HepG2 (cell line): ENCODE data around the gene IL26. TPM values are rescaled to one million over a fixed set of nuclear protein-coding genes. Genes with fewer than 3 reads are reported as not detected.

Experiments
- ATAC-seq: fragments of 200-7000 bp; cut with Tn5 transposase; 3 replicates; pipeline ENCODE4 v1.9.1; 2020; ENCODE audit warnings: mild to moderate bottlenecking, moderate library complexity
- BruUV-seq: library from RNA; stranded (reverse); fragments of 400-500 nt; replicated peaks from 2 replicates; lab custom pipeline; 2021; lab: Mats Ljungman, UMichigan
- CTCF ChIA-PET: fragments of 300-600 bp; formaldehyde crosslinking; extraction: SDS; loops from one replicate; lab custom pipeline; 2021; ENCODE audit warnings: low total read pairs, inconsistent platforms, low intra/inter-chr PET ratio; lab: Yijun Ruan, JAX
- POLR2A ChIA-PET: fragments of 350-600 bp; sonication (Branson Sonifier 250); formaldehyde crosslinking; loops from one replicate; lab custom pipeline; 2020; ENCODE audit warnings: antibody characterized with exemption, inconsistent platforms; lab: Yijun Ruan, JAX
- DNase-seq: peaks from one replicate; pipeline ENCODE4 v3.0.0-alpha.2; 2015; ENCODE audit warnings: low spot score
- FAIRE-seq: peaks from 3 replicates; lab custom pipeline; 2011; peaks lifted over from hg19 to GRCh38; lab: Jason Lieb, UNC
- H2AFZ ChIP-seq: one replicate; pipeline ENCODE4 v1.6.1; 2011; ENCODE audit warnings: low read length, inconsistent platforms
- H3K27ac ChIP-seq: fragments of 300-600 bp; 3 replicates; pipeline ENCODE4 v1.8.0; 2011; ENCODE audit warnings: mixed run types, mild to moderate bottlenecking, mixed read lengths, low read length, inconsistent platforms; ENCODE audit not compliant: insufficient read depth; ENCODE audit errors: extremely low read length
- H3K27me3 ChIP-seq, 2 experiments: fragments of 200-600 bp in 1 of 2; 2 replicates in 1 of 2; 3 replicates in 1 of 2; pipeline versions ENCODE4 v1.6.0 to v1.8.0; 2011; ENCODE audit warnings: low read length in 2 of 2, mild to moderate bottlenecking in 2 of 2, moderate library complexity in 2 of 2, inconsistent platforms in 1 of 2; ENCODE audit not compliant: insufficient read depth in 2 of 2, control insufficient read depth in 1 of 2
- H3K36me3 ChIP-seq, 2 experiments: fragments of 200-600 bp in 1 of 2; replicated peaks in 1 of 2; 2 replicates in 1 of 2; 3 replicates in 1 of 2; pipeline versions ENCODE4 v1.5.1 to v1.8.0; 2011; ENCODE audit warnings: low read length in 2 of 2, inconsistent platforms in 1 of 2; ENCODE audit not compliant: insufficient read depth in 2 of 2, control insufficient read depth in 1 of 2
- H3K4me1 ChIP-seq: 2 replicates; pipeline ENCODE4 v1.5.1; 2012; ENCODE audit warnings: low read length, inconsistent platforms; ENCODE audit not compliant: insufficient read depth
- H3K4me2 ChIP-seq: 2 replicates; pipeline ENCODE4 v1.6.0; 2011; ENCODE audit warnings: low read depth, low read length, inconsistent platforms
- H3K4me3 ChIP-seq, 3 experiments: fragments of 200-600 bp in 1 of 3; sonication (generic), shearing (Covaris generic) in 1 of 3; replicated peaks in 1 of 3; 2 replicates each; pipeline ENCODE4 v1.5.1; 2011 to 2016; ENCODE audit warnings: low read length in 3 of 3, inconsistent platforms in 2 of 3, low read depth in 2 of 3, mild to moderate bottlenecking in 2 of 3, control low read depth in 1 of 3, mixed read lengths in 1 of 3; ENCODE audit not compliant: insufficient read depth in 1 of 3
- H3K79me2 ChIP-seq: one replicate; pipeline ENCODE4 v1.6.1; 2011; ENCODE audit warnings: low read length, inconsistent platforms; ENCODE audit not compliant: insufficient read depth
- H3K9ac ChIP-seq: 2 replicates; pipeline ENCODE4 v1.6.0; 2011; ENCODE audit warnings: mild to moderate bottlenecking, low read depth, low read length, inconsistent platforms; ENCODE audit not compliant: insufficient read depth
- H3K9me3 ChIP-seq: 2 replicates; pipeline ENCODE4 v1.5.1; 2012; ENCODE audit warnings: mild to moderate bottlenecking, low read length
- H4K20me1 ChIP-seq: 2 replicates; pipeline ENCODE4 v1.6.0; 2011; ENCODE audit warnings: inconsistent platforms, mild to moderate bottlenecking, low read length, moderate library complexity; ENCODE audit not compliant: insufficient read depth
- ASH2L ChIP-seq: fragments of 300-600, 200-600 bp; sonication (generic); IDR thresholded peaks from 2 replicates; pipeline ENCODE4 v1.7.0; 2017; ENCODE audit warnings: low read depth, mild to moderate bottlenecking, moderate library complexity, mixed read lengths, low read length; ENCODE audit not compliant: insufficient read length
- CEBPG ChIP-seq: IDR thresholded peaks from 2 replicates; pipeline ENCODE4 v1.6.1; 2016
- DPF2 ChIP-seq: sonication (generic); formaldehyde crosslinking; IDR thresholded peaks from 2 replicates; pipeline ENCODE4 v1.4.0; 2020; ENCODE audit warnings: mild to moderate bottlenecking, low read depth, missing genetic modification reagents, borderline replicate concordance
- ELF3 ChIP-seq: IDR thresholded peaks from 2 replicates; pipeline ENCODE4 v1.6.1; 2016; ENCODE audit warnings: missing genetic modification reagents, missing compliant biosample characterization
- FOXP1 ChIP-seq, 2 experiments: fragments of 450-650 bp in 1 of 2; IDR thresholded peaks; 2 replicates each; pipeline ENCODE4 v1.6.1; 2017 to 2018; ENCODE audit warnings: antibody characterized with exemption in 1 of 2
- MLLT10 ChIP-seq: sonication (generic); formaldehyde crosslinking; IDR thresholded peaks from 2 replicates; pipeline ENCODE4 v1.4.0; 2020; ENCODE audit warnings: missing genetic modification reagents
- NCOA2 ChIP-seq: sonication (generic); formaldehyde crosslinking; IDR thresholded peaks from 2 replicates; pipeline ENCODE4 v1.8.0; 2022; ENCODE audit warnings: inconsistent platforms
- NRL ChIP-seq: sonication (generic); formaldehyde crosslinking; IDR thresholded peaks from 2 replicates; pipeline ENCODE4 v1.5.0; 2020; ENCODE audit warnings: missing genetic modification reagents, mild to moderate bottlenecking, moderate library complexity, borderline replicate concordance
- RBM39 ChIP-seq: fragments of 200-400 bp; formaldehyde crosslinking; IDR thresholded peaks from one replicate; pipeline ENCODE4 v1.6.1; 2018; ENCODE audit warnings: antibody characterized with exemption, mild to moderate bottlenecking, low read depth, low read length; ENCODE audit not compliant: poor library complexity, severe bottlenecking
- REL ChIP-seq: sonication (generic); formaldehyde crosslinking; conservative IDR thresholded peaks from 2 replicates; pipeline ENCODE4 v1.8.0; 2022; ENCODE audit warnings: mild to moderate bottlenecking, missing genetic modification reagents, moderate library complexity
- RNF2 ChIP-seq: fragments of 450-650 bp; conservative IDR thresholded peaks from 2 replicates; pipeline ENCODE4 v1.6.1; 2016; ENCODE audit warnings: low read depth
- SP1 ChIP-seq, 2 experiments: fragments of 450-650 bp in 1 of 2; sonication (generic) in 1 of 2; formaldehyde crosslinking in 1 of 2; IDR thresholded peaks; 2 replicates each; pipeline versions ENCODE4 v1.4.0 to v1.6.1; 2016 to 2020; ENCODE audit warnings: missing genetic modification reagents in 1 of 2
- SP2 ChIP-seq: sonication (generic); formaldehyde crosslinking; IDR thresholded peaks from 2 replicates; pipeline ENCODE4 v1.5.1; 2020; ENCODE audit warnings: mild to moderate bottlenecking, missing genetic modification reagents
- SP4 ChIP-seq: sonication (generic); formaldehyde crosslinking; IDR thresholded peaks from 2 replicates; pipeline ENCODE4 v1.8.1; 2023; ENCODE audit warnings: mild to moderate bottlenecking, missing genetic modification reagents
- ZBTB7B ChIP-seq: sonication (generic); formaldehyde crosslinking; IDR thresholded peaks from 2 replicates; pipeline ENCODE4 v1.4.0; 2020; ENCODE audit warnings: missing genetic modification reagents
- ZNF10 ChIP-seq: sonication (generic); formaldehyde crosslinking; IDR thresholded peaks from 2 replicates; pipeline ENCODE4 v1.4.0; 2020; ENCODE audit warnings: mild to moderate bottlenecking, low read depth, missing genetic modification reagents, borderline replicate concordance
- ZNF224 ChIP-seq: sonication (generic); formaldehyde crosslinking; IDR thresholded peaks from 2 replicates; pipeline ENCODE4 v1.5.0; 2020; ENCODE audit warnings: mild to moderate bottlenecking, missing genetic modification reagents
- ZNF230 ChIP-seq: sonication (generic); formaldehyde crosslinking; IDR thresholded peaks from 2 replicates; pipeline ENCODE4 v1.4.0; 2020; ENCODE audit warnings: mild to moderate bottlenecking, missing genetic modification reagents
- ZNF766 ChIP-seq: sonication (generic); formaldehyde crosslinking; IDR thresholded peaks from 2 replicates; pipeline ENCODE4 v1.5.0; 2020; ENCODE audit warnings: missing genetic modification reagents, borderline replicate concordance
- WGBS: methylation state at CpG from one replicate; pipeline ENCODE4 v1.1.6; 2017; ENCODE audit warnings: low lambda C conversion rate; 5-methylcytosine and 5-hydroxymethylcytosine counted together
- in situ Hi-C: cut with HindIII; loops from 2 replicates; pipeline ENCODE4 v1.10.0; 2017; ENCODE audit warnings: low pct_unique_long_range_greater_than_20kb; ENCODE audit not compliant: extremely low pct_ligation_motif_present
- intact Hi-C: fragments of 100-400 bp; cut with micrococcal nuclease; formaldehyde crosslinking; loops from one replicate; pipeline ENCODE4 v1.10.0; 2022; ENCODE audit not compliant: unreplicated experiment
- polyA plus RNA-seq, 8 experiments: library from polyadenylated mRNA; depleted of rRNA in 3 of 8; stranded (reverse) in 7 of 8; unstranded in 1 of 8; fragments of >200 nt; fragmentation: Illumina TruSeq in 4 of 8; extraction: Trizol in 4 of 8; gene quantifications; 2 replicates each; pipeline versions ENCODE4 v1.2.1 to v1.2.3, GENCODE V29; 2011 to 2016; ENCODE audit warnings: low read depth in 4 of 8, missing spikeins in 1 of 8, mixed read lengths in 1 of 8; ENCODE audit not compliant: insufficient read depth in 1 of 8
- total RNA-seq, 5 experiments: library from RNA; depleted of rRNA; stranded (reverse); fragments of >200 nt; fragmentation: Illumina TruSeq; extraction: Trizol; gene quantifications; 2 replicates each; pipeline ENCODE4 v1.2.3, GENCODE V29; 2016; ENCODE audit warnings: low read depth in 1 of 5
- TF ChIP-seq, protein P1 (sequence below): sonication (generic); formaldehyde crosslinking; IDR thresholded peaks from 2 replicates; pipeline ENCODE4 v1.8.0; 2022; ENCODE audit warnings: mild to moderate bottlenecking, missing genetic modification reagents, moderate library complexity

Gene IL26
- total and polyA plus RNA-seq, 2 of the 13 experiments (the other 11 are each of a cell fraction or from before 2014, with no cell fraction given) = not detected

DNA sequence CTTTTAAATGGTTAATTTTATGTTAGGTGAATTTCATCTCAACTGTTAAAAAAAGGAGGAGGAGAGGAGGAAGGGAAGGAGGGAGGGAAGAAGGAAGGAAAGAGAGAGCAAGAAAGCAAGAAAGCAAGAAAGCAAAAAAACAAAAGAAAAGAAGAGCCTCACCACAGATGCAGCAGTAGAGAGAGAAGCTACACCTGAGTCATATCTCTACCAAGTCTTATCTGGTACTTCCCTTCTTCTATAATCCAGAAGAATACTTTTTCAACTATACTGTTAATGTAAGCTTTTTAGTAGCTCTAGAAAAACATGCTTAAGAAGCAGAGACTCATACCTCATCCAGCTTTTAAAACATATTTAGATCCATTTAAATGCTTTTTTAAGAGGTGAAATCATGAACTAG lies 5.6 kb upstream of the IL26 start (continued):
- TF ChIP-seq SP2 = no peak
- no peak for TF ChIP-seq ZNF230 (CRISPR knock-in tag)
- no peak for TF ChIP-seq ZNF766
- TF ChIP-seq FOXP1 (IDR thresholded peaks at IDR 0.05) = no peak
- no peak for TF ChIP-seq FOXP1 (CRISPR knock-in tag; IDR thresholded peaks at IDR 0.05)
- TF ChIP-seq ELF3 (CRISPR knock-in tag) = no peak
- no peak for TF ChIP-seq ZNF224
- TF ChIP-seq NRL (CRISPR knock-in tag) = no peak

- Histone ChIP-seq H3K4me1 (no peaks in the 10 kb centered on the region), H4K20me1 (no peaks in the 10 kb centered on the region), H2AFZ (no peak overlapping the region), H3K36me3 (no peaks in the 10 kb centered on the region), H3K27ac (no peak overlapping the region), H3K27me3 (peaks cover 0 to 20% of the 10 kb centered on the region in 2 experiments; a peak in 1 of 5 replicates), H3K4me3 (no peak overlapping the region), H3K79me2 (no peaks in the 10 kb centered on the region), H3K4me2 (no peak overlapping the region), H3K9me3 (no peaks in the 10 kb centered on the region), H3K9ac (no peak overlapping the region)
- in situ Hi-C loops = no loop called here
- no TSS peak for BruUV-seq
- FAIRE-seq (no peak), ATAC-seq (no peak), DNase-seq (no peak)
- intact Hi-C loops = no loop called here
- CTCF ChIA-PET = no interaction called here
- WGBS = 0% methylated on average over 2 of the region's 2 CpGs
- POLR2A ChIA-PET = no interaction called here
- no peak for TF ChIP-seq REL (CRISPR knock-in tag)
- no peak for TF ChIP-seq ZNF230 (CRISPR knock-in tag)
- no peak for TF ChIP-seq CEBPG (CRISPR knock-in tag)
Observed at GRCh38 chr12:68229956-68230355, 4.3 kb upstream of the IL26 start.

DNA sequence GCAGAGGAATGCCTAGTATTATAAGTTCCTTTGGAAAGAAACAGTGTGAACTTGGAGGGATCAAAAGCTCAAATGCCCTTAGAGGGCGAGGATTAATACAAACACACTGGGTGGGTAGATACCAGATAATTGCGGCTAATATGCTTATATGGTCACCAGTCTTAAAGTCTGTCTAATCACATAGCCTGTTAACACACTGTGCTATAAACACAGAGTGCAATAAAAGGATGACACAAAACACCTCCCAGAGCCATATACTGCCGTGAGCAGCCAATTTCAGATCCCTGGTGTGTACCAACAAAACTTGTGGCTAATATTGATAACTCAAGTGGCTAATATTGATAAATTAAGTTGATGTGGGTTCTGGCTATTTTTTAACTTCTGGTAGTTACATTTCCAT lies 1.7 kb upstream of the IL26 start:
- no TSS peak for BruUV-seq
- DNase-seq = no peak
- no peaks in the 10 kb centered on the region for H3K79me2 ChIP-seq
- H4K20me1 ChIP-seq = no peaks in the 10 kb centered on the region
- no peak for FAIRE-seq
- no peak overlapping the region for H2AFZ ChIP-seq
- no peak overlapping the region for H3K27ac ChIP-seq
- CTCF ChIA-PET = no interaction called here
- H3K27me3 ChIP-seq = peaks cover 0 to 8% of the 10 kb centered on the region in 2 experiments; a peak in 1 of 5 replicates
- intact Hi-C loops = no loop called here
- no peaks in the 10 kb centered on the region for H3K9me3 ChIP-seq
- H3K9ac ChIP-seq = no peak overlapping the region
- 17% methylated on average over 3 of the region's 3 CpGs for WGBS
- H3K4me2 ChIP-seq = no peak overlapping the region
- no peaks in the 10 kb centered on the region for H3K4me1 ChIP-seq
- in situ Hi-C loops = no loop called here
- H3K4me3 ChIP-seq = no peak overlapping the region
- POLR2A ChIA-PET = no interaction called here
- no peaks in the 10 kb centered on the region for H3K36me3 ChIP-seq
- ATAC-seq = no peak
- no peak for TF ChIP-seq SP1 (IDR thresholded peaks at IDR 0.05)
- TF ChIP-seq SP1 (CRISPR knock-in tag; IDR thresholded peaks at IDR 0.05) = no peak
- no peak for TF ChIP-seq NCOA2
- no peak for TF ChIP-seq MLLT10
- no peak for TF ChIP-seq ZNF10
- TF ChIP-seq ASH2L = no peak
- no peak for TF ChIP-seq ELF3 (CRISPR knock-in tag)
- TF ChIP-seq RNF2 = no peak
- no peak for TF ChIP-seq RBM39
- TF ChIP-seq ZBTB7B = no peak
- TF ChIP-seq, protein P1, sequence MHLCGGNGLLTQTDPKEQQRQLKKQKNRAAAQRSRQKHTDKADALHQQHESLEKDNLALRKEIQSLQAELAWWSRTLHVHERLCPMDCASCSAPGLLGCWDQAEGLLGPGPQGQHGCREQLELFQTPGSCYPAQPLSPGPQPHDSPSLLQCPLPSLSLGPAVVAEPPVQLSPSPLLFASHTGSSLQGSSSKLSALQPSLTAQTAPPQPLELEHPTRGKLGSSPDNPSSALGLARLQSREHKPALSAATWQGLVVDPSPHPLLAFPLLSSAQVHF = no peak
- no peak for TF ChIP-seq SP4 (CRISPR knock-in tag)
- TF ChIP-seq NRL (CRISPR knock-in tag) = no peak
- no peak for TF ChIP-seq DPF2
